ENCODE data around the gene TMEM242. TPM values are rescaled to one million over a fixed set of nuclear protein-coding genes. Genes with fewer than 3 reads are reported as not detected.

Gene TMEM242
- total and polyA plus RNA-seq, 2 of the 8 experiments (the other 6 are each of a cell fraction or from before 2014, with no cell fraction given), result 2.4 to 9.0 TPM

- Histone ChIP-seq H3K56ac (replicated peaks; ENCODE audit: insufficient read length, low read depth, low read length) (no peak overlapping the region), H2BK5ac (ENCODE audit: low read depth, low read length) (no peak overlapping the region), H2BK120ac (replicated peaks; ENCODE audit: low read depth, low read length) (no peak overlapping the region), H3K79me1 (ENCODE audit: low read depth, low read length) (no peaks in the 10 kb centered on the region), H3K23me2 (ENCODE audit: low read depth, low read length) (no peaks in the 10 kb centered on the region), H2BK15ac (ENCODE audit: low read length) (no peak overlapping the region), H3K4me2 (ENCODE audit: insufficient read depth in 1 of 2, low read depth in 2 of 2, low read length in 2 of 2) (no peak overlapping the region), H2BK20ac (ENCODE audit: low read length) (no peak overlapping the region), H3K9ac (replicated peaks in 1 of 4; ENCODE audit: extremely low read depth in 1 of 4, low read depth in 3 of 4, low read length in 3 of 4) (no peak overlapping the region), H3K14ac (ENCODE audit: insufficient read length) (no peak overlapping the region), H3K4me3 (ENCODE audit: extremely low read depth in 1 of 4, insufficient read depth in 2 of 4, low read depth in 3 of 4, low read length in 4 of 4) (no peak overlapping the region), H4K8ac (ENCODE audit: extremely low read depth, insufficient read depth, low read length) (peak overlapping the region; percentile 46; the same call in 1 of the 2 replicates), H3K79me2 (ENCODE audit: control insufficient read depth in 1 of 2, insufficient read depth in 2 of 2, low read length in 2 of 2) (no peaks in the 10 kb centered on the region), H3K27ac (ENCODE audit: low read depth, low read length) (no peak overlapping the region), H2AFZ (ENCODE audit: low read length) (no peak overlapping the region), H3K36me3 (ENCODE audit: control insufficient read depth in 2 of 4, insufficient read depth in 4 of 4, low read length in 3 of 4) (no peaks in the 10 kb centered on the region), H4K20me1 (replicated peaks in 1 of 2; ENCODE audit: control insufficient read depth in 1 of 2, insufficient read depth in 2 of 2, low read length in 2 of 2) (no peaks in the 10 kb centered on the region), H3K4me1 (replicated peaks in 1 of 4; ENCODE audit: control insufficient read depth in 3 of 4, insufficient read depth in 4 of 4, low read length in 3 of 4) (0 out of 7 replicates have a peak, but pooled peaks cover 0 to 2% (median 0%) of the 10 kb centered on the region in 4 experiments), H2BK12ac (ENCODE audit: low read depth, low read length) (no peak overlapping the region), H4K5ac (ENCODE audit: insufficient read length, low read depth, low read length) (no peak overlapping the region), H3K18ac (ENCODE audit: extremely low read depth, low read length) (no peak overlapping the region), H4K91ac (replicated peaks; ENCODE audit: insufficient read length, low read length) (no peak overlapping the region), H3K23ac (ENCODE audit: insufficient read length) (no peak overlapping the region), H3K27me3 (replicated peaks in 1 of 4; ENCODE audit: control insufficient read depth in 3 of 4, extremely low read depth in 1 of 4, insufficient read depth in 3 of 4, low read length in 3 of 4) (no peaks in the 10 kb centered on the region), H3K9me3 (ENCODE audit: insufficient read depth in 2 of 2, low read depth in 1 of 2, low read length in 1 of 2) (no peaks in the 10 kb centered on the region; a peak in 1 of 4 replicates), H2AK5ac (ENCODE audit: low read depth, low read length) (no peak overlapping the region), H3K4ac (replicated peaks; ENCODE audit: insufficient read length, low read depth, low read length) (no peak overlapping the region)
- peak; percentile 57 for FAIRE-seq
- DNase-seq (ENCODE audit: low read depth in 1 of 2, low spot score in 2 of 2), result no peak
- CTCF ChIA-PET (ENCODE audit: partially characterized antibody), result interaction anchor here (1.0 to 1.7 kb wide), 3 partner anchors 11 to 18 kb away, joined by 3 to 4 read pairs (median 3); no protein-coding TSS in a partner anchor
- POLR2A ChIA-PET (ENCODE audit: partially characterized antibody), result no interaction called here
- WGBS, 2 experiments (ENCODE audit: extremely low coverage in 1 of 2, insufficient coverage in 1 of 2, insufficient read length in 1 of 2, insufficient replicate concordance in 2 of 2, low coverage in 1 of 2, low lambda C conversion rate in 2 of 2, missing lambda C conversion rate in 1 of 2), result 82% methylated on average over 14 of the region's 14 CpGs; no CpG with 5 or more reads in 1 of the 2 experiments
- TF ChIP-seq HDAC2 (IDR thresholded peaks at IDR 0.05; ENCODE audit: borderline replicate concordance in 1 of 2, low read depth in 2 of 2, low read length in 2 of 2), result peak in 1 of 2 experiments; percentile 76; a peak in 1 of 4 replicates
- peak; percentile 47 to 56 for TF ChIP-seq RAD21 (IDR thresholded peaks at IDR 0.05 in 1 of 2, conservative IDR thresholded peaks at IDR 0.05 in 1 of 2; ENCODE audit: low read depth in 2 of 2, low read length in 2 of 2)
- TF ChIP-seq SAP30 (IDR thresholded peaks at IDR 0.05; ENCODE audit: insufficient read depth, insufficient replicate concordance, low read length), result no peak
- TF ChIP-seq KDM1A (IDR thresholded peaks at IDR 0.05; ENCODE audit: borderline replicate concordance, low read length), result peak; percentile 96
- TF ChIP-seq CTCF (IDR thresholded peaks at IDR 0.05; ENCODE audit: control extremely low read depth in 1 of 3, insufficient read depth in 1 of 3, low read depth in 1 of 3, low read length in 3 of 3), result peak; percentile 16 to 32 (median 26); a peak in 3 of 4 replicates
These were observed 76.4 kb downstream of the TMEM242 start for GRCh38 chr6:157246771-157247484.

Data from H1 (cell line).